PC-3 (cell line): Measurements from ENCODE around the gene CWC25.
"Not testable (repeated sequence)": the region's sequence is repeated elsewhere in the genome, so short reads cannot be mapped to it uniquely, and the experiment has no call there.

ENCODE experiments used
- EZH2 ChIP-seq: fragments of 300-600 bp; sonication (generic); IDR thresholded peaks from one replicate; pipeline ENCODE4 v1.6.1; 2017; ENCODE audit warnings: antibody characterized with exemption, mild to moderate bottlenecking, low read length; ENCODE audit not compliant: unreplicated experiment
- EZH2phosphoT487 ChIP-seq: fragments of 300-600 bp; sonication (generic); IDR thresholded peaks from 2 replicates; pipeline ENCODE4 v1.6.1; 2018; ENCODE audit warnings: mild to moderate bottlenecking, antibody characterized with exemption, low read length, borderline replicate concordance
- TF ChIP-seq, protein P1 (sequence below): fragments of 300-600 bp; sonication (generic); conservative IDR thresholded peaks from 2 replicates; pipeline ENCODE4 v1.5.1; 2017; ENCODE audit warnings: antibody characterized with exemption, low read depth, mild to moderate bottlenecking, low read length

GRCh38 chr17:38790148-38790707 lies 34.9 kb downstream of the CWC25 start:
- TF ChIP-seq, protein P1, sequence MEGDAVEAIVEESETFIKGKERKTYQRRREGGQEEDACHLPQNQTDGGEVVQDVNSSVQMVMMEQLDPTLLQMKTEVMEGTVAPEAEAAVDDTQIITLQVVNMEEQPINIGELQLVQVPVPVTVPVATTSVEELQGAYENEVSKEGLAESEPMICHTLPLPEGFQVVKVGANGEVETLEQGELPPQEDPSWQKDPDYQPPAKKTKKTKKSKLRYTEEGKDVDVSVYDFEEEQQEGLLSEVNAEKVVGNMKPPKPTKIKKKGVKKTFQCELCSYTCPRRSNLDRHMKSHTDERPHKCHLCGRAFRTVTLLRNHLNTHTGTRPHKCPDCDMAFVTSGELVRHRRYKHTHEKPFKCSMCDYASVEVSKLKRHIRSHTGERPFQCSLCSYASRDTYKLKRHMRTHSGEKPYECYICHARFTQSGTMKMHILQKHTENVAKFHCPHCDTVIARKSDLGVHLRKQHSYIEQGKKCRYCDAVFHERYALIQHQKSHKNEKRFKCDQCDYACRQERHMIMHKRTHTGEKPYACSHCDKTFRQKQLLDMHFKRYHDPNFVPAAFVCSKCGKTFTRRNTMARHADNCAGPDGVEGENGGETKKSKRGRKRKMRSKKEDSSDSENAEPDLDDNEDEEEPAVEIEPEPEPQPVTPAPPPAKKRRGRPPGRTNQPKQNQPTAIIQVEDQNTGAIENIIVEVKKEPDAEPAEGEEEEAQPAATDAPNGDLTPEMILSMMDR = not testable (repeated sequence)
- TF ChIP-seq EZH2, EZH2phosphoT487: not testable (repeated sequence)
